Stimulated activated CD8-positive, alpha-beta memory T cell treated with anti-CD3 and anti-CD28 coated beads, Interleukin-15, amount 100 ng/mL, for 4 hours (primary cell): ENCODE measurements around the gene ZDHHC20.
"Not testable (repeated sequence)": the region's sequence is repeated elsewhere in the genome, so short reads cannot be mapped to it uniquely, and the experiment has no call there.

Experiments used
- DNase-seq, 2 donors: peaks; one replicate each; pipeline ENCODE4 v3.0.0-alpha.2; 2020; ENCODE audit warnings: low read depth in 2 of 2

Gene ZDHHC20

DNA sequence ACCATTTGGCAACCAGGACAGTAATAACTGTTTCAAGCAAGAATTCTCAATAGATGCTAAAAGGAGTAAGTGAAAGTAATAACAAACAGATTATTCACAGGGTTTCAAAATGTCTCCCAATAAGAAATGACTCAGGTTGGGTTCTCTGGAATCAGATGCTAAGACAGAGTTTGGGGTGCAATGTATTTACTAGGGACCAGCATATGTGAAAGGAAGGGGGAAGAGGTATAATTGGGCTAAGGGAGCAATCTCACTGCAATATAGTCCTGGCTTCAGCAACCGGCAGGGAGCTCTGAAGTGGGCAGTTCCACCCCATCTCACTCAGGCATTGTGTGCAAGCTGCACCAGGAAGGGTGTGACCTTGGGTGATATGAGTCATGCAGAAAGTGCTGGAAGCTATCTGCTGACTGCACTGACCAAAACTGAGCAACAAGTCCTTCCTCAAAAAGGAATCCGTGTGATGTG, 23.4 kb downstream of the ZDHHC20 start:
- peak; percentile 12 to 41 for DNase-seq

DNA sequence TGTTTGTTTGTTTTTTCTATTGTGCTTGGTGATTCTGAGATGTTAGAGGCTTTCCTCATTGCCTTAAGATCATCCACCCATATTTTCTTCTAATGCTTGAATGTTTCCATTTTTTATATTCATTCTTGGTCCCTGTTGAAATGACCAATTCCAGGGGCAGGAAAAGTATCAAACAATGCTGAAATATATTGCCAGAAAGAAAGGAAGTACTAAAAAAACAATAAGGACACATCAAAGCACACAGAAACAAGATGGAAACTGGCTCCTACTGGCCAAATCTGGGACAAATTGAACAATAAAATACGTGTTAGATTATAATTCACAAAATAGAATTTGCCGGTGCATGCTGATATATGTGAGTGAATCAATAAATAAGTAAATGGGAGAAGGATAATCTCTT, 23.9 kb downstream of the ZDHHC20 start:
- DNase-seq: no peak

DNA sequence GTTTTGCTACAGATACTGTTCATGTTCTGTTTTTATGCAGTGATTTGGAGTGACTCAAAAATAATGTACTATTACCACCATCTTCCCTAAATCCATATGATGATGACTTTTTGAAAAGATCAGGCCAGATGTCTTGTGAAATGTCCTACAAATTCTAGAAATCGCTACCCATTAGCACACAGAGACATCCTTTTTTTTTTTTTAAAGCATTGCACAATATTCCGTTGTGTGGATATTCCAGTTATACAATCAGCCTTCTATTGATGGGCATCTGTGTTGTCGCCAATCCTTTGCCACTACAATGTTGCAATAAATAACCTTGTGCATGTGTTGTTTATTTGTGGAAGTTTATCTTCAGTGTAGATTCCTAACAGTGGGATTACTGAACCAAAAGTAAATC, 24.5 kb downstream of the ZDHHC20 start:
- DNase-seq: no peak

DNA sequence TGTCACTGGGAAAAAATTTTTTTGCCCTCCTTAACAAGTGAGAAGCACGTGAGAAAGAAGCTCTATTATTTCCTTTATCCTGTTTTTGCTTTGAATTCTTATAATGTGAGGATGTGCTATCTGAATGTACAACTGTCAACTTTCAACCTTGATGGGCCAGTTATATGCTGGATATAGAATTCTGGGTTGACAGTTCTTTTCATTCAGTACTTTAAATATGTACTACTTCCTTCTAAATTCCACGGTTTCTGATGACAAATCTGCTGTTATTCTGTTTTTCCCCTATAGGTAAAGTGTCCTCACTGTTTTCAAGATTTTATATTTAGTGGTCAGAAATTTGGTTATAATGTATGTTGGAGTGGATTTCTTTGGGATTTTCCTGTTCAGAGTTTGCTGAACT, 29.9 kb downstream of the ZDHHC20 start:
- DNase-seq: no peak

DNA sequence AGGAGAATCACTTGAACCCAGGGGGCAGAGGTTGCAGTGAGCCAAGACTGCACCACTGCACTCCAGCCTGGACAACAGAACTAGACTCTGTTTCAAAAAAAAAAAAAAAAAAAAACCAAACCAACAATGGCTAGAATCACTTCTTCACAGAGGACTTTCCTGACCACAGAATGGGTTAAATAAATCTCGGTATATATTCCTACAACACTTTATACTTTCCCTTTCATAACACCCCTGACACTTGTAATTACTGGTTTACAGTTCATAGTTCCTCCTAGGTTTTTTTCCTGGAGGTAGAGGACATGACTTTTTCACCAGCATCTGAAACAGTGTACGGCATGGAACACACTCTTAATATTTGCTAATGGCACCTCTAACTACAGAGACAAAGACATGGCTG, 31.4 kb downstream of the ZDHHC20 start:
- DNase-seq: no peak

DNA sequence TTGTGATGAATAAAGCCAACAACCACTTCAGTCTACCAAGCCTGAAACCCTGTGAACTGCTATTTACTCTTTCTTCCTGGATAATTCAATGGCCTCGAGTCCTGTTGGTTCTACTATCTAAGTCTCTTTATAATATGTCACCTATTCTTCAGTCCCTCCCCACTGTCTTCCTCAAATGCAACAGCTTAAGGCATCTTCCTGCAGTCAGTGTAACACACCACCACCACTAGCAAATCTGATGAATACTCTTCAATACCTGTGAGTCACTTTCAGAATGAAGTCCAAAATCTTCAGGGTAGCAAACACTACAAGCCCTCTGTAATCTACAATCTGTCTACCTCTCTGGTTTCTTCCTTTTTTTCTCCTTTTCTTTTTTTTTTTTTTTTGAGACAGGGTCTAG, 32.9 kb downstream of the ZDHHC20 start:
- DNase-seq: no peak

DNA sequence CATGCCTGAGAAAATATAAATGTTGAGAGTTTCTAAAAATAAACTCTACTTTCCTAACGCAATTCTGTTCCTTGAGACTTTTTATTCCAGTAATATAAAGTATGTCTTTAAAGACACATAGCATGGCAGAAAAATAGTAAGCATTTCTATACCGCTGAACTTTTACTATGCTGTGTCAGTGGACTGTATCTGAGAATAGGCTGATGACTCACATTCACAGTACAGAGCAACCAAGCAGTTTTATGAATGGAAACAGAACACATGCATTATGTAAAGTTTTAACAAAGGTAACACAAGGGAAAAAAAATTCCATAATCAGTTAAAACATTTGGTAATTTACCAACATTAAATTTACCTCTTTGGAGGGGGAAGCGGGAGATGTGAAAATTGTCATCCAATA, 38.4 kb downstream of the ZDHHC20 start:
- no peak for DNase-seq

DNA sequence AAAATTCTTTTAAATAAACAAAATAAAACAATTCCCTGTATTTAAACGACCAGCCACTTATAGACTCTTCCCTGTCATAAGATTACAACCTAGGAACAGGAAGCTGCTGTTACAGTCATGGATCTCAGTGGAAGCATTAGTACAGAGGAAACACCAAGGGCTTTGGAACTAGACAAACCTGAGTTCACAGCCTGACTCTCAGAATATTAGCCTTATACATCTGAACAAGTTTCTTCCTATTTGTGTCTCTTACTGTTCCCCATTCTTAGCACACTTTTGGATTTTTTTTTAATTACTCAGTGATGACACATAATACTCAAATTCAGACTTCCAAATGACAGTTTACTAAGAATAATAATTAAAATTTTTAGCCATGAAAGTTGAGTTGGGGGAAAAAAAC, 46.1 kb downstream of the ZDHHC20 start:
- no peak for DNase-seq

DNA sequence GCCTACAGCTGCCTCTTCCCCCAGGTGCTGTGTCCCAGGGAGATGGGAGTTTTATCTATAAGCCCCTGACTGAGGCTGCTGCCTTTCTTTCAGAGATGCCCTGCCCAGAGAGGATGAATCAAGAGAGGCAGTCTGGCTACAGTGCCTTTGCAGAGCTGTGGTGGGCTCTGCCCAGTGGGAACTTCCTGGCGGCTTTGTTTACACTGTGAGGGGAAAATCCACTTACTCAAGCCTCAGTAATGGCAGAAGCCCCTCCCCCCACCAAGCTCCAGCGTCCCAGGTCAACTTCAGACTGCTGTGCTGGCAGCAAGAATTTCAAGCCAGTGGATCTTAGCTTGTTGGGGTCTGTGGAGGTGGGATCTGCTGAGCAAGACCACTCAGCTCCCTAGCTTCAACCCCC, 48.6 kb downstream of the ZDHHC20 start:
- not testable (repeated sequence) for DNase-seq

DNA sequence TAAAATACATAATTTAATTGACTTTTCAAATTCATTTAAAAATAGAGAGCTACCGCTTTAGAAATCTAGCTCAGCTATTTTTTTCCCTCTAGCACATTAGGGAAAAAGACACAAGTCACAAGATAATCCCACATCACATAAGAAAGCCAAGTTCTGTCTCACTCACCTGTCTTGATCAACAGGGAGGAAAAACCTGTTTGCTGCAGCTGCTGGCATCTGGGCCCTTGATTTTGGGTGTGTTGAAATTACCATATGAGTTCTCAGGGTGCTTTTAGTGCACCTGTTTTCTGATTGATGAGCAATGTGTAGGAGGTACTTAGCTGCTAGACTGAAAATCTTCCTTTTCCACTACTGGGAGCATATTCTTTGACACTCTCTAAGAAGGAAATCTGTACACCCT, 53.8 kb downstream of the ZDHHC20 start:
- no peak for DNase-seq

DNA sequence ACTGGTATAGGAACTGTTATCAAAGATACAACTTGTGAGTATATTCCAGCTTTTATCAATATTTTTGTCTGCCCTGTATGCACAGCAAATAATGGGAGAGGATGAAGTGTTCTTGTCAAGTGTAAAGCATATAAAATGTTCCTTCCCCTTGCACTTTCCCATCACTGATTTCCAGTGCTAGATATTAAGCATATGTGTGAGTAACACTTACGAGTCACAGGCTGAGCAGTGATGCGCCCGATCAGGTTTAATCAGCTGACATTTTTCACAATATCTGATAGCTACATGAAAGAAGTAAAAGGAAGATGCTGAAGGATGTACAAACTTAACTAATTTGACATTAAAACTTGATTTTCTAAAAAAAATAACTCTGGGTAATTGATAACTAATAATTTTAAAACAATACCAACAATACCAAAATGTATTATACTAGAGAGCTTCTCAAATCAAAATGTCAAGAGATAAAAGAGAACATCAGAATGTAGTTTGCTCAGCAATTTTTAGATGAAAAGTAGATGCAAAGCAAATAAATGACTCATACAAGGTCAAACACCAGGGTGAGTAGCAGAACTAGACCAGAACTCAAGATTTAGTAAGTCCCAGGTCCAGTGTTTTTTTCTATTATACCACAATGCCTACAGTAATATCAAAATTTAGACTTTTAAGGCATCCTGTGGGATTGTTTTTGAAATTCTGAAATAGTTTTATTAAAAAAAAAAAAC, 56.4 kb downstream of the ZDHHC20 start:
- DNase-seq: no peak

DNA sequence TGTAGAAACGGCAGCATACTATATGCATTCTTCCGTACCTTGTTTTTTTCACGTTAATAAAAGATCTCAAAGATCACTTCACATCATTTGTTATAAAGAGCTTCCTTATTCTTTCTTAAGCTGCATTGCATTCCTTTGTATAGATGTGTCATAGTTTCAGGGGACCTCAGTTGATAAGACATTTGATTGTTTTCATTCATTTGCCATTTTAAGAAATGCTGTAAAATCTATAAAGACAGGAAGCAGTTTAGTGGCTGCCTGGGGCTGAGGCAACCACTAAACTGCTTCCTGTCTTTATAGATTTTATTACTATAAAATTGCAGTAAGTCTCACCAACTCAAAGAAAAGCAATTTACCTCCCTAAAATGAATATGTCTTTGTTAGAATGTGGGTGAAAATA, 59.4 kb downstream of the ZDHHC20 start:
- no peak for DNase-seq

DNA sequence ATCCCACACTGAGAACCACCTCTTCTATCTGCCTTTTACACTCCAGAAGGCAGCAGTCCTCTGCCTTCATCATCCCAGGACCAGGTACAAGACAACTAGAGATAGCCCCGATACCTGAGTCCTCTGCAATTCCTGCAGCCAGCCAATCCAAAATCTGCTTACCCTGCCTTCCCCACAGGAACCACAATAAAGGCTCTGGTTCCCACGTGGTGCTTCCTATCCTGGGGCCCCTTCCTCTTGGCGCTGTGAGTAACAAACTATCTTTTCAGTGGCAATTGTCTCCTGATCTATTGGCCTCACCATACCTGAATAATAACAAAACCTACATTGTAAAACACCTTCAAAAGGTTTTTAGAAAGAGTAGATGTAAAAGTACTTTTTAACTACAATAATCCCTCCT, 63.1 kb downstream of the ZDHHC20 start:
- no peak for DNase-seq

DNA sequence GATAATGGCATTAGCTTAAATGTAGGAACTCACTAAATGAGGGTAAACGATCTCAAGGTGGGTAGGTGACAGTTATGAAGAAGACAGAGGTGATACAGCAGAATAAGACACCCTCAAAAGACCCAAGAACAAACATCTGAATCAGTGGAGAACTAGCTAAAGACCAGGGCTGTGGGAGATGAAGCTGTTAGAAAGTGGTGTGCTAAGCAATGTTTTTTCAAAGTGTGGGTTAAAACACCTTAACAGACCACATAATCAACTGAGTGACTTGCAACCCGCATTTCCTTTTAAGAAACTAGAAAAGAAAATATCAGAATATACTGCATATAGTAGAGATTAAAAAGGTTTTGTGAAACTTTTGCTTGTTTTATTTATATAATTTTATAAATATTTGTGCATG, 70.0 kb downstream of the ZDHHC20 start:
- DNase-seq: no peak

DNA sequence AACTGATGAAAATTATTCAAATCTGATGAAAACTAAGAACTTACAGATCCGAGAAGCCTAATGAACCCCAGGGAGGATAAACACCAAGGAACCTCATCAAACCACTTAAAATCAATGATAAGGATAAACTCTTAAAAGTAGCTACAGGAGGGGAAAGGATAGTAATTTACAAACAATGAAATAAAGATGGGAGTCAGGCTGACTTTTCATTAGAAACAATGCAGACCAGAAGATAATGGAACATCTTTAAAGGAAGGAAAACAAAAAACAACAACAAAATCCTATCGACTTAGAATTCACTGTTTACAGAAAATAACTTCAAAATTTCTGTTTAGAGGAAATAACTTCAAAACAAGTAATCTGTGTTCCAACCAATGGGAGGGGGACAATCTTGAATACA, 73.4 kb downstream of the ZDHHC20 start:
- DNase-seq: no peak

DNA sequence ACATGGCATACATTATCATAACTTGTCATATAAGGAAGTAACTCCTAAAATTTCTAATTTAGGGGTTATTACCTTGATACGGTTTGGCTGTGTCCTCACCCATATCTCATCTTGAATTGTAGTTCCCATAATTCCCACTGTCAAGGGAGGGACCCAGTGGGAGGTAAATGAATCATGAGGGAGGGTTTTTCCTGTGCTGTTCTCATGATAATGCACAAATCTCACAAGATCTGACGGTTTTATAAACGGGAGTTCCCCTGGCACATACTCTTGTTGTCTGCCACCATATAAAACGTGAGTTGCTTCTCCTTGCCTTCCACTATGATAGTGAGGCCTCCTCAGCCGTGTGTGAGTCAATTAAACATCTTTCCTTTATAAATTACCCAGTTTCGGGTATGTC, 76.0 kb downstream of the ZDHHC20 start:
- DNase-seq: no peak

DNA sequence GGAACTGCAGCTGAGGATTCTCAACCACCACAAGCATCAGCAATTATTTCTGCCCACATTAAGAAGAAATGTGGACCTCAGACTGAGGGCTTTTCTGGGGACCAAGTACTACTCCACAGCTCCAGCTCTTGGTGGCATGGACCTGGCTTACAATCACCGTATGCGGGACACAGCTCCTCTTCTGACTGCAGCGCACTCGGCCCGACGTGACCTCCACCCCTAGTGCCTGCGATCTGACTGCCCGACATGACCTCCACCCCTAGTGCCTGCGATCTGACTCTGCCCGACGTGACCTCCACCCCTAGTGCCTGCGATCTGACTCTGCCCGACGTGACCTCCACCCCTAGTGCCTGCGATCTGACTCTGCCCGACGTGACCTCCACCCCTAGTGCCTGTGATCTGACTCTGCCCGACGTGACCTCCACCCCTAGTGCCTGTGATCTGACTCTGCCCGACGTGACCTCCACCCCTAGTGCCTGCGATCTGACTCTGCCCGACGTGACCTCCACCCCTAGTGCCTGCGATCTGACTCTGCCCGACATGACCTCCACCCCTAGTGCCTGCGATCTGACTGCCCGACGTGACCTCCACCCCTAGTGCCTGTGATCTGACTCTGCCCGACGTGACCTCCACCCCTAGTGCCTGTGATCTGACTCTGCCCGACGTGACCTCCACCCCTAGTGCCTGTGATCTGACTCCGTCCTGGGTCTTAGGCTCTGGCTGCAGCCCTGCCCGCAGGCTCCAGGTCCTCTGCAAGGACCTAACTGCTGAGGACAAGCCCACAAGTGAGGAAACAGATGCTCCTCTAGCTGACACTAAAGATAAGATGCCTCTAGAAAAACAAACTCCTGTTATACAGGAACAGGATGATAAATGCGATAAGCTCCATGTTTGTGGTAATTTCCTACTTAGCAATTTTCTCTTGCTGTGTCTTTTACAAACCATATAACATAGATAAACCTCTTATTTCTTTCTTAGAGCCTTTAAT, 81.8 kb downstream of the ZDHHC20 start:
- not testable (repeated sequence) for DNase-seq

DNA sequence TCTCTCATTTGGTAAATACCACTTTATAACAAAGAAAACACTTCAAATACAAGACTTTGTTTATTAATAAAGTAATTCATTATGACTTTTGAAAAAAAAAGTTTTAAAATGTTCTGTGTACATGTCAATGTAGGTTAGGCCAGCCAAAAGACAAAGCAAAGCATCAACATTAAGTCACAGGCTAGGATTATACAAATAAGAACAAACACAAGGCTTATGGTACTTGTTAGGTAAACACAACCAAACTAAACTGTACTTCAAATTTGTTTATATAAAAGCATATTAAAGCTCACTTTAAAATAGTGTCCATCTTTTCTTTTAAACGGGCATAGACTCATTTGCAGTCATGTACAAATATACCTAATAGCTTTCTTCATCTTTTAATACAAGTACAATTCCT, 86.6 kb downstream of the ZDHHC20 start:
- no peak for DNase-seq

DNA sequence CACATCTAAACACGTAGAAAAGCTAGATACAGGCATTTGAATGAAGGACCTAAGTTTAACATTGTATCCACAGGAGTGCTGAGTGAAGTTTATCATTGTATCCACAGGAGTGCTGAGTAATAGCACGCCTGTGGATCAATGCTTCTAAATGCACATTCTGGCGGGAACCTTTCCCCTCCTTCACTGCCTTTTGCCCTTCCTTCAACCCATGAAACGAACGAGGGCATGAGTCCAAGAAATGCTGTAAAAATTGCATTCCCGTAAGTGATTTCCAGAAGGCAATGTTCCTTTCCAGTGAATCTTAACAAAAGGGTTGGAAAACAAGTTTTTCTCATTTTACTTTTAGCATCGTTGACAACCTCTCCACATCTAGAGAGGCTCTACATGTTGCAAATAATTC, 88.1 kb downstream of the ZDHHC20 start:
- DNase-seq: no peak

DNA sequence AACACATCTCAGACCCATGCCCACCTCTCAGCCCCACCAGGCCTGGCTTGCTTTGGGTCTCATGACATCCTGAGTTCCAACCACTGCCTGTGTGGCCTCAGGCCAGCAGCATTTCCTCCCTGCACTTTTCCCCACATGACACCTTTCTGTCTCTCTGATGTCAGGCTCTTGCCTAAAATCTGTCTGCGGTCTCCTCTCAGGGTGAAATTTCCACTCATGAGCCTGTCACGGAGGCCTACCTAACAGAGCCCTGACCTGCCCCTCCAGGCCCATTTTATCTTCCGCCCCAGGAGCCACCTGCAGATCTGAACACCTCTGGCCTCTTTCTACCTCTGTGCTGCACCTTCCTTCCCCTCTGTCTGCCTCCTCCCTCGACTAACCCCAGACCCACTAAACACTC, 93.5 kb downstream of the ZDHHC20 start:
- DNase-seq: peak; percentile 6 to 7

DNA sequence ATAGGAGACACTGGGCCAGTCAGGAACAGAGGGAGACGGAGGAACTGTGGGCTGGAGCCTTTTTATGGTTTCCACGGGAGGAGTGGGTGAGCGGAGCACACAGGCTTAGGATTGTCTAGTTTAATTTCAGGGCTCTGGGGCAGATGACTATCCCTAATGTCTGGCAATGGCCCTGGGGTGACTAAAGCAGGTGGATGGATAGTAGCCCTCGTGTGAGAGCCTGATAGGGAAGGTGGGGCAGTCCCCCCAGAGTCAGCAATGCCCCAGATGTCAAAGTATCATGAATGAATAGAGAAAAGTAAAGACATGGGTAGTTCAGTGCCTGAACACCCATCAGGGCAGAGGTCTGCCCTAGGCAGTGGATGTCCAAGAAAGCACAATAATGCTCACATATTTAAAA, 94.2 kb downstream of the ZDHHC20 start:
- no peak for DNase-seq

DNA sequence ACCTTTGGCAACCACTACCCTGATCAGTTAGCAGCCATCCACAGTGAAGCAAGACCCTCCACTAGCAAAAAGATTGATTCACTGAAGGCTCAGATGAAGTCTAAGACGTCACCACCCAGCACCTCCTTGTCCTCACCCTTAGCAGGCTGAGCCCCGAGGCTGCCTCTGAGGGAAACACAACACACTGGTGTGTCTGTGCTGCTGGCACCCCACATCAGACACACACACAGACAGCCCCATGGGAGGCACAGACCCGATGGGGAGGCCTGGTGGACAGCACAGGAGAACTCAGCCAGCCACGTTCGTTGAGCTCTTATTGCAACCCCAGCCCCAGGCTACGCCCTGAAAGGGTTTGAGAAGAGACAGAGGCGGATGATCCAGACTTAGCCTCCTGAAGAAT, 94.7 kb downstream of the ZDHHC20 start:
- DNase-seq: no peak

DNA sequence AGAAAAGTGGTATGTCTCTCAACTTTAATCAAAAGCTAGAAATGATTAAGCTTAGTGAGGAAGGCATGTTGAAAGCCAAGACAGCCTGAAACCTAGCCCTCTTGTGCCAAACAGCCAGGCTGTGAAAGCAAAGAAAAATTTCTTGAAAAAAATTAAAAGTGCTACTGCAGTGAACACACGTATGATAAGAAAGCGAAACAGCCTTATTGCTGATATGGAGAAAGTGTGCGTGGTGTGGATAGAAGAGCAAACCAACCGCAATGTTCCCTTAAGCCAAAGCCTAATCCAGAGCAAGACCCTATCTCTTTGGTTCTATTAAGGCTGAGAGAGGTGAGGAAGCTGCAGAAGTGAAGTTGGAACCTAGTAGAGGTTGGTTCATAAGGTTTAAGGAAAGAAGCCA, 96.4 kb downstream of the ZDHHC20 start:
- DNase-seq: no peak
